ENCODE results near the gene KCNQ1. TPM values are rescaled to one million over a fixed set of nuclear protein-coding genes. Genes with fewer than 3 reads are reported as not detected.

Gene KCNQ1
- total RNA-seq, 1 experiment from 2014 or later, result 2.3 TPM

DNA sequence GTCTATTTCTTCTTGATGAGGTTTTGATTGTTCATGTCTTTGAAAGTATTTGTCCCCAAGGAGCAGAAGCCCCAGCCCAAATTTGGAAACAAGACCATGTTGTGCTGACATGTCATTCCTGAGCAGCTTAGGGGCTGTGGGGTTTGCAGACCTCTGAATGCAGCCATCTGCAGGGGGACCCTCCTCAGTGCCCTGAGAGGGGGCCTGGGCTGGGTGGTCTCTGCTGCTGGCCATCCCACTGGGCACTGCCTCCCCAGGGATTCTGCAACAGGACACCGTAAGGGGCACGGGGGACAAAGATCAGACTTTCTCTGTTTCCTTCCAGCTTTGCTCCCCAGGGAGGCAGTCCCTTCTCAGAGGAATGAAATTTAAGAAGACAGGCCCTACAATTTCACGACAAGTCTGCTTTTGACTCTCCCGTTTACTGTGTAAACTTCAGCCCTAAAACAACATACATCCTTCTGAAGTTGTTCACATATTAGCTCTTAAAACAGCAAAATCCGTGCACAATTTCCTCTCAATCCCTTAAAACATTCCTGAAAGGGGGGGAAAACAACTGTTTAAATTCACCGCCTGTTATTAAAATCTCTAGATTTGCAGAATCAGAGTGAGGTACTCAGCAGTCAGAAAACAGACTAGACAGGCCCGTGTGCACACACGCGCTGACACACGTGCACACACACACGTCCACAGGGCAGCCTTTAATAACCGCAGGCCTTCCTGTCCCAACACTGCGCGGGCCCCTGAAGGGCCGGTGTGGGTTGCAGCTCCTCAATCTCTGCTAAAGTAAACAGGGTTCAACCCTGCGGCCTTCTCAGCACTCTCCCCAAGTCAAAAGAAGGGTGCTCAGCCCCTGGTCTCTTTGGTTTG, 109.8 kb downstream of the KCNQ1 start:
- H2AK5ac ChIP-seq (ENCODE audit: insufficient read length, low read length), result no peak overlapping the region
- H2AFZ ChIP-seq (ENCODE audit: low read length), result no peak overlapping the region
- no peaks in the 10 kb centered on the region for H3K79me1 ChIP-seq (ENCODE audit: insufficient read depth, low read depth, low read length, poor library complexity, severe bottlenecking)
- H4K5ac ChIP-seq (ENCODE audit: insufficient read length, low read depth, low read length), result no peak overlapping the region
- no peak overlapping the region for H3K18ac ChIP-seq (ENCODE audit: insufficient read length, low read depth, low read length)
- H3K4me2 ChIP-seq (ENCODE audit: insufficient read depth, insufficient read length, low read length), result no peak overlapping the region
- no peaks in the 10 kb centered on the region for H3K9me3 ChIP-seq (ENCODE audit: control insufficient read depth, low read depth, low read length)
- H3K4ac ChIP-seq (ENCODE audit: low read depth, low read length), result no peak overlapping the region
- no peak overlapping the region for H3K23ac ChIP-seq (ENCODE audit: insufficient read length, low read depth, low read length)
- H3K23me2 ChIP-seq (ENCODE audit: insufficient read length, low read depth, low read length, poor library complexity, severe bottlenecking), result no peaks in the 10 kb centered on the region
- no peak overlapping the region; the same call in 1 of the 2 replicates for H3K14ac ChIP-seq (ENCODE audit: insufficient read depth, low read length)
- Mint-ChIP-seq H3K36me3 (ENCODE audit: insufficient read depth in 1 of 3, low read depth in 3 of 3) (peaks cover 0 to 9% (median 3%) of the 10 kb centered on the region in 3 experiments; a peak in 3 of 7 replicates), H3K27ac (no peak overlapping the region; a peak in 1 of 7 replicates), H3K27me3 (ENCODE audit: low read depth) (peaks cover 97% of the 10 kb centered on the region), H3K4me3 (no peak overlapping the region), H3K4me1 (peaks cover 6 to 13% of the 10 kb centered on the region in 2 experiments), H3K9me3 (peaks cover 2 to 9% of the 10 kb centered on the region in 2 experiments)
- no peak overlapping the region for H2BK15ac ChIP-seq (ENCODE audit: low read depth, low read length)
- H3K56ac ChIP-seq (ENCODE audit: insufficient read length, low read depth, low read length), result no peak overlapping the region
- no peak overlapping the region for H4K91ac ChIP-seq (ENCODE audit: insufficient read length, low read depth, low read length)
- H4K8ac ChIP-seq (replicated peaks; ENCODE audit: insufficient read length, low read depth, low read length), result no peak overlapping the region
- no peak for DNase-seq
- no peak overlapping the region for H3K9ac ChIP-seq (ENCODE audit: extremely low read depth, insufficient read length, low read length)
- WGBS (ENCODE audit: extremely low coverage, insufficient read length, low lambda C conversion rate), result no CpG with 5 or more reads among the region's 16 CpGs
- H3K27ac ChIP-seq (ENCODE audit: insufficient read length, low read depth, low read length), result no peak overlapping the region
- TF ChIP-seq, protein P1, sequence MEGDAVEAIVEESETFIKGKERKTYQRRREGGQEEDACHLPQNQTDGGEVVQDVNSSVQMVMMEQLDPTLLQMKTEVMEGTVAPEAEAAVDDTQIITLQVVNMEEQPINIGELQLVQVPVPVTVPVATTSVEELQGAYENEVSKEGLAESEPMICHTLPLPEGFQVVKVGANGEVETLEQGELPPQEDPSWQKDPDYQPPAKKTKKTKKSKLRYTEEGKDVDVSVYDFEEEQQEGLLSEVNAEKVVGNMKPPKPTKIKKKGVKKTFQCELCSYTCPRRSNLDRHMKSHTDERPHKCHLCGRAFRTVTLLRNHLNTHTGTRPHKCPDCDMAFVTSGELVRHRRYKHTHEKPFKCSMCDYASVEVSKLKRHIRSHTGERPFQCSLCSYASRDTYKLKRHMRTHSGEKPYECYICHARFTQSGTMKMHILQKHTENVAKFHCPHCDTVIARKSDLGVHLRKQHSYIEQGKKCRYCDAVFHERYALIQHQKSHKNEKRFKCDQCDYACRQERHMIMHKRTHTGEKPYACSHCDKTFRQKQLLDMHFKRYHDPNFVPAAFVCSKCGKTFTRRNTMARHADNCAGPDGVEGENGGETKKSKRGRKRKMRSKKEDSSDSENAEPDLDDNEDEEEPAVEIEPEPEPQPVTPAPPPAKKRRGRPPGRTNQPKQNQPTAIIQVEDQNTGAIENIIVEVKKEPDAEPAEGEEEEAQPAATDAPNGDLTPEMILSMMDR (conservative IDR thresholded peaks at IDR 0.05), result no peak
- peaks cover 17% of the 10 kb centered on the region; the same call in 1 of the 2 replicates for H3K27me3 ChIP-seq (ENCODE audit: insufficient read depth, low read length)
- H2BK120ac ChIP-seq (ENCODE audit: low read depth, low read length, poor library complexity, severe bottlenecking), result no peak overlapping the region
- H2BK20ac ChIP-seq (ENCODE audit: low read depth, low read length, poor library complexity, severe bottlenecking), result no peak overlapping the region
- H3T11ph ChIP-seq (ENCODE audit: low read length), result no peak overlapping the region
- no peaks in the 10 kb centered on the region for H3K79me2 ChIP-seq (ENCODE audit: insufficient read depth, low read length)
- H4K20me1 ChIP-seq (ENCODE audit: control insufficient read depth, insufficient read depth, insufficient read length), result no peaks in the 10 kb centered on the region
- H3K4me1 ChIP-seq (ENCODE audit: insufficient read depth, low read length), result no peaks in the 10 kb centered on the region
- H2BK12ac ChIP-seq (ENCODE audit: insufficient read length, low read depth, low read length), result no peak overlapping the region
- no peak overlapping the region for H2BK5ac ChIP-seq (ENCODE audit: insufficient read length, low read length)

Data from H9 (cell line).